Activated CD4-positive, alpha-beta memory T cell treated with anti-CD3 and anti-CD28 coated beads, Interleukin-2, amount 10 ng/mL, durations not matched to agents 7 days and 5 days (primary cell): ENCODE measurements around the gene BCKDK. TPM values are rescaled to one million over a fixed set of nuclear protein-coding genes. Genes with fewer than 3 reads are reported as not detected.

ENCODE experiments used
- CTCF ChIA-PET: fragments of 350-600 bp; sonication (Branson Sonifier 250); formaldehyde crosslinking; loops from one replicate; lab custom pipeline; 2021; ENCODE audit warnings: antibody characterized with exemption, inconsistent platforms; lab: Charles Lee
- POLR2A ChIA-PET: fragments of 350-600 bp; sonication (Branson Sonifier 250); formaldehyde crosslinking; loops from one replicate; lab custom pipeline; 2021; ENCODE audit warnings: antibody characterized with exemption; lab: Charles Lee
- DNase-seq: peaks from one replicate; pipeline ENCODE4 v3.0.0-alpha.2; 2020
- H3K27ac Mint-ChIP-seq: one replicate; pipeline ENCODE4 v1.8.0; 2021; ENCODE audit warnings: mild to moderate bottlenecking, mixed read lengths
- H3K27me3 Mint-ChIP-seq: one replicate; pipeline ENCODE4 v1.8.0; 2021; ENCODE audit warnings: mixed read lengths
- H3K36me3 Mint-ChIP-seq: one replicate; pipeline ENCODE4 v1.8.0; 2021; ENCODE audit warnings: low read depth, mixed read lengths
- H3K4me1 Mint-ChIP-seq: one replicate; pipeline ENCODE4 v1.8.0; 2021; ENCODE audit warnings: mixed read lengths
- H3K4me3 Mint-ChIP-seq: one replicate; pipeline ENCODE4 v1.8.0; 2021; ENCODE audit warnings: mild to moderate bottlenecking, mixed read lengths
- H3K9me3 Mint-ChIP-seq: one replicate; pipeline ENCODE4 v1.8.0; 2021; ENCODE audit warnings: mixed read lengths
- total RNA-seq, 2 experiments: library from RNA; stranded (reverse); gene quantifications; one replicate each; pipeline ENCODE4 v1.2.3, GENCODE V29; 2021

Gene BCKDK
- total RNA-seq, 2 experiments from 2014 or later = 32.9 to 34.4 TPM

DNA sequence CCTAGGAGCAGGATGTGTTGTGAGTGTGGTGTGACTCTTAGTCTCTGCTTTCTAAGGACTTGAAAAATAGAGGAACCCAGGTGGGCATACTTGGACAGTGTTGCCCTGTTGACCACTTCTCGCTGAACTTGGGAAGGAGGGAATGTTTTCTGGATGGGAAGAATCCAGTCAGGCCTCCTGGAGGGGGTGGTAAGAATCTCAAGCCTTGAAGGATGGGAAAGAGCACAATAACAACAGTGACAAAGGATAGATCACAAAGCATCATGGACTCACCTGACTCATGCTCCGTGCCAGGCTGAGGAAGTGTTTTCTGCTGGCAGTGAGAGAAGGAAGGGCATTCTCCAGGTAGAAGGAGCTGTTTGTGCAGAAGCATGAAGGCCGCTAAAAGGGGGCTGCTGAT is 17.7 kb downstream of the BCKDK start:
- CTCF ChIA-PET = interaction anchor here (1.4 to 1.6 kb wide), 2 partner anchors 11 to 141 kb away, joined by 3 to 4 read pairs; no protein-coding TSS in a partner anchor
- no peak overlapping the region for H3K4me3 Mint-ChIP-seq
- POLR2A ChIA-PET = no interaction called here

DNA sequence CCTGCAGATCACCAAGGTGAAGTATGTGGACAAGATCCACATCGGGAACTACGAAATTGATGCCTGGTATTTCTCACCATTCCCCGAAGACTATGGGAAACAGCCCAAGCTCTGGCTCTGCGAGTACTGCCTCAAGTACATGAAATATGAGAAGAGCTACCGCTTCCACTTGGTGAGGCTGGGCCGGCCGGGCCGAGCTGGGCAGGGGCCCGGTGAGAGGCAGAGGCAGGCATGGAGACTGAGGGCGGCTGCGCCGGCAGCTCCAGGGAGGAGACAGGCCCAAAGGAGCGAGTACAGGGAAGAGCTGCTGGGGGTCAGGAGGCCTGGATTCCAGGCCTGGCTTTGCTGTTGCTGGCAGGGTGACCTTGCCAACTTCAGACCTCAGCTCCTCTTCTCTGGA is 19.0 kb downstream of the BCKDK start:
- Mint-ChIP-seq H3K4me1 (peaks cover 1% of the 10 kb centered on the region), H3K9me3 (no peaks in the 10 kb centered on the region), H3K4me3 (no peak overlapping the region), H3K27ac (no peak overlapping the region), H3K27me3 (no peaks in the 10 kb centered on the region), H3K36me3 (peaks cover 16% of the 10 kb centered on the region)
- DNase-seq = no peak
- ChIA-PET POLR2A (interaction anchor here (1.1 kb wide), 2 partner anchors 10 to 15 kb away, joined by 3 to 4 read pairs; partner anchors contain the start of gene KAT8), CTCF (interaction anchor here (0.9 to 1.6 kb wide), 2 partner anchors 15 to 143 kb away, joined by 3 to 4 read pairs; no protein-coding TSS in a partner anchor)

More for the DNA sequence above, 17.7 kb downstream of the BCKDK start:
- Mint-ChIP-seq H3K27me3 (no peaks in the 10 kb centered on the region), H3K36me3 (peaks cover 22% of the 10 kb centered on the region), H3K4me1 (peaks cover 1% of the 10 kb centered on the region), H3K9me3 (no peaks in the 10 kb centered on the region), H3K27ac (no peak overlapping the region)
- no peak for DNase-seq

DNA sequence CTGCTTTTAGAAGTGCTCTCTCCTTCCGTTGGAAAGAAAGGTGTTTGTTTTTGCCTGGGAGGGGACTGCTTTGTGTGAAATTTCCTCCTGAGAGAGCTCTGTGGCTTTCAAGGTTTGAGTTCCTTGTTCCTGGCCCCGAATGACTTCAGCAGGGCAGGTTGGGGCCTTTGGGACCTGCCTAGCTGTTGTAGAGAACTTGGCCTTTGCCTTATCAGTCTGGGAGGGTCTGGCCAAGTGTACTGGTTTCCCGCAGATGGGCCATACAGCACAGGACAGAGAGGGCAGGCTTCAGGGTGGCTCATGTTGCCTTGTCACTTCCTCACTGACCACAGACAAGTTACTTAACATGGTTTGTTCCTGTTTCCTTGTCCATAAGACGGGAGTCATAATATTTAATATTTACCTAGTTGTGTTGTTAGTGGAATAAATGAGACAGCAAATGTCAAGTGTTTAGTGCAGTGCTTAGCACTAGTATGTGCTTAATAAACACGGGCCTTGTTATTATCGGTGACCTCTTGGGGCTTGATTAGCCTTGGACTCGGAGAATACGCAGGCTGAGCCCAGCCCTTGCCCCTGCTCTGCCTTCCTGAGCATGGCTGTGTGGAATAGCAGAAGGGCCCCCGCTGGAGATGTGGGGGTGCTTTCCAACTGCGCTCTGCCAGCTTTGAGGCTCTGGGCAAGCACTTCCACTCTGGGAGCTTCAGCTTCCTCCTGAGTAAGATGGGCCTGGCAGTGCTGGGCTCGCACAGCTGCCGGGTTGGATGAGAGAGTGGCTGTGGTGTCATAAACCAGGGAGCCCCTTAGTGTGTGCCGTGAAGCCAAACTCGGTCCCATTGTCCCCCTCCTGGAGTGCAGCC is 20.8 kb downstream of the BCKDK start:
- H3K27ac Mint-ChIP-seq = peak overlapping the region; percentile 58
- no peak overlapping the region for H3K4me3 Mint-ChIP-seq
- ChIA-PET POLR2A (interaction anchor here (1.9 to 2.0 kb wide), 2 partner anchors 11 to 13 kb away, joined by 4 to 7 read pairs; partner anchors contain the start of gene KAT8), CTCF (interaction anchor here (1.3 to 1.8 kb wide), 2 partner anchors 12 to 13 kb away, joined by 4 to 11 read pairs; partner anchors contain the start of gene KAT8)
- no peaks in the 10 kb centered on the region for H3K27me3 Mint-ChIP-seq
- no peak for DNase-seq
- peaks cover 14% of the 10 kb centered on the region for H3K36me3 Mint-ChIP-seq
- no peaks in the 10 kb centered on the region for H3K9me3 Mint-ChIP-seq
- peaks cover 1% of the 10 kb centered on the region for H3K4me1 Mint-ChIP-seq

DNA sequence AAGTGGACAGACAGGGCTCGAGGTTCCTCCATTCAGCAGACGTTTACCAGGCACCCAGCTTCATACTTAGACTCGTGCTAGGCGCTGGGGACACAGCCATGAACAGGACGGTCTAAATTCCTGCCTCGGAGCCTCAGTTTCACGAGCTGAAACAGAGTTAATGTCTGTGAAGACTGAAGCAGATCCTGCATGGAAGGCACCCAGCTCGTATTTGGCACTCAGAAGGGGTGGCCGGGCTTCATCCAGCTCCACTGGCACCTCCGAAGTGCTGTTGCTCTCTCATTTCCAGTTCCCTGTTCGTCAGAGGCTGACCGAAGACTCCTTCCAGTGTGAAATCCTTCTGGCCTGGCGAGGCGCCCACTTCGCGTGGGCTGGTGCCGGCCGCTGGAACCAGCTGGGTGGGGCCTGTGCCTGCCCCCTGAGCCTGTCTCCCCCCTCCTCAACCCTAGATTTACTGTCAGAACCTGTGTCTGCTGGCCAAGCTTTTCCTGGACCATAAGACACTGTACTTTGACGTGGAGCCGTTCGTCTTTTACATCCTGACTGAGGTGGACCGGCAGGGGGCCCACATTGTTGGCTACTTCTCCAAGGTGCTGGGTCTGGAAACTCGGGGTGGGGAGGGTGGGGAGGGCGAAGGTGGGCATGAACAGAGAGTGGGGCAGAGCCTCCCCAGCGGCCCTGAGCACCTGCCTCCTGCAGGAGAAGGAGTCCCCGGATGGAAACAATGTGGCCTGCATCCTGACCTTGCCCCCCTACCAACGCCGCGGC is 21.6 kb downstream of the BCKDK start:
- POLR2A ChIA-PET = interaction anchor here (1.9 to 2.0 kb wide), 2 partner anchors 12 kb away, joined by 4 to 7 read pairs; partner anchors contain the start of gene KAT8
- Mint-ChIP-seq H3K4me1 (peaks cover 1% of the 10 kb centered on the region), H3K36me3 (peaks cover 13% of the 10 kb centered on the region), H3K27me3 (no peaks in the 10 kb centered on the region), H3K4me3 (no peak overlapping the region), H3K9me3 (no peaks in the 10 kb centered on the region), H3K27ac (no peak overlapping the region)
- no peak for DNase-seq
- CTCF ChIA-PET = interaction anchor here (1.3 to 1.8 kb wide), 2 partner anchors 12 to 13 kb away, joined by 4 to 11 read pairs; partner anchors contain the start of gene KAT8

DNA sequence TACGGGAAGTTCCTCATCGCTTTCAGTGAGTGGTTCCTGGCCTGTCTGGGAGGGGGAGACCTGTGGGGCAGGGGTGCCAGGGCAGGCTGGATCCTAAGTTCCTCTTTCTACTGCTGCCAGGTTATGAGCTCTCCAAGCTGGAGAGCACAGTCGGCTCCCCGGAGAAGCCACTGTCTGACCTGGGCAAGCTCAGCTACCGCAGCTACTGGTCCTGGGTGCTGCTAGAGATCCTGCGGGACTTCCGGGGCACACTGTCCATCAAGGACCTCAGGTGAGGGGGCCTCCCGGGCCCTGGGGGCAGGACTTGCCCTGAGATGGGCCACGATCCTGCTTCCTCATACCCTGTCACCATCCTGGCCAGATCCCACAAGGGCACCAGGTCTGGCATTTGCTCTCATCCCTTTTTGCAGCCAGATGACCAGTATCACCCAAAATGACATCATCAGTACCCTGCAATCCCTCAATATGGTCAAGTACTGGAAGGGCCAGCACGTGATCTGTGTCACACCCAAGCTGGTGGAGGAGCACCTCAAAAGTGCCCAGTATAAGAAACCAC is 22.2 kb downstream of the BCKDK start:
- CTCF ChIA-PET = interaction anchor here (1.3 kb wide), 1 partner anchor 13 kb away, joined by 4 read pairs; the partner anchor contains the start of gene KAT8
- H3K27ac Mint-ChIP-seq = no peak overlapping the region

DNA sequence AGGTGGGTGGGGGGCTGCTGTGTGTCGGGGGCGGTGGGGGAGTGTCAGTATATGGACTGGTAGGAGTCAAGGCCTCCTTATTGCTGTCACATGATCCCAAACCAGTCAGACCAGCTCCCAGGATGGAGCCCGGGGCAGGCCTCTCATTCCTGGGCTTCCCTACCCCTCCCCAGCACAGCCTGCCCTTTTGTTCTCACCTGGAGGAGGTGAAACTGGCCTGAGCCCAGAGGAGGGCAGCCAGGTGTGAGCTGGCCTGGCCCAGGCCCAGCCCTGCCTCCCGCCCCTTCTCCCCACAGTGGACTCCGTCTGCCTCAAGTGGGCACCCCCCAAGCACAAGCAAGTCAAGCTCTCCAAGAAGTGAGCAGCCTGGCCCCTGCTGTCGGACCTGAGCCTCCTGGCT is 22.7 kb downstream of the BCKDK start:
- Mint-ChIP-seq H3K27ac (no peak overlapping the region), H3K36me3 (peaks cover 10% of the 10 kb centered on the region), H3K4me1 (peaks cover 1% of the 10 kb centered on the region), H3K4me3 (no peak overlapping the region), H3K9me3 (no peaks in the 10 kb centered on the region), H3K27me3 (no peaks in the 10 kb centered on the region)
- ChIA-PET POLR2A (interaction anchor here (1.7 to 2.0 kb wide), 3 partner anchors 11 to 49 kb away, joined by 4 to 7 read pairs (median 6); partner anchors contain the start of genes FUS and KAT8), CTCF (no interaction called here)
- no peak for DNase-seq

More for the DNA sequence above, 22.2 kb downstream of the BCKDK start:
- Mint-ChIP-seq H3K36me3 (peaks cover 13% of the 10 kb centered on the region), H3K9me3 (no peaks in the 10 kb centered on the region), H3K4me3 (no peak overlapping the region), H3K27me3 (no peaks in the 10 kb centered on the region), H3K4me1 (peaks cover 1% of the 10 kb centered on the region)
- POLR2A ChIA-PET = interaction anchor here (1.7 to 2.0 kb wide), 3 partner anchors 11 to 50 kb away, joined by 4 to 7 read pairs (median 6); partner anchors contain the start of genes FUS and KAT8
- no peak for DNase-seq

DNA sequence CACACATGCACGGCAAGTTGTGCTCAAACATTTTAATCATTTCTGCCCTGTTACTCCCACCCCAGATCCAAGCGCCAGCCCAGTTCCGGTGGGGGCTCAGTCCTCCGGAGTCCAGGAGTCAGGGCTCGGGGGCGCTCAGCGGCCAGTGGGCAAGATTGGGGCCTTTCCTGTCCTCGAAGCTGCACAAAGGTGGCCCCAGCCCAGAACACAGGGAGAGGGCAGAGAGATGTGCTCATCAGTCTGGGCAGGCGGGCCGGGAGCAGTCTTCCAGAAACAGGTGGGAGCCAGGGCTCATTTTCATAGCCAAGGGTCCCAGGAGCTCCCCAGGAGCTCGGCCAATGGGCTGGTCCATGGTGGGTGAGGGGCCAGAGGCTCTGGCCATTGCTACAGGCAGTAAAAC is 23.2 kb downstream of the BCKDK start:
- POLR2A ChIA-PET = interaction anchor here (1.7 kb wide), 2 partner anchors 13 to 49 kb away, joined by 4 to 6 read pairs; partner anchors contain the start of genes FUS and KAT8
- no peak for DNase-seq
- H3K27ac Mint-ChIP-seq = no peak overlapping the region
- H3K4me3 Mint-ChIP-seq = no peak overlapping the region
- CTCF ChIA-PET = interaction anchor here (0.6 kb wide), 1 partner anchor 10 kb away, joined by 3 read pairs; no protein-coding TSS in a partner anchor
- no peaks in the 10 kb centered on the region for H3K27me3 Mint-ChIP-seq
- peaks cover 1% of the 10 kb centered on the region for H3K4me1 Mint-ChIP-seq
- H3K9me3 Mint-ChIP-seq = no peaks in the 10 kb centered on the region
- H3K36me3 Mint-ChIP-seq = peaks cover 5% of the 10 kb centered on the region

DNA sequence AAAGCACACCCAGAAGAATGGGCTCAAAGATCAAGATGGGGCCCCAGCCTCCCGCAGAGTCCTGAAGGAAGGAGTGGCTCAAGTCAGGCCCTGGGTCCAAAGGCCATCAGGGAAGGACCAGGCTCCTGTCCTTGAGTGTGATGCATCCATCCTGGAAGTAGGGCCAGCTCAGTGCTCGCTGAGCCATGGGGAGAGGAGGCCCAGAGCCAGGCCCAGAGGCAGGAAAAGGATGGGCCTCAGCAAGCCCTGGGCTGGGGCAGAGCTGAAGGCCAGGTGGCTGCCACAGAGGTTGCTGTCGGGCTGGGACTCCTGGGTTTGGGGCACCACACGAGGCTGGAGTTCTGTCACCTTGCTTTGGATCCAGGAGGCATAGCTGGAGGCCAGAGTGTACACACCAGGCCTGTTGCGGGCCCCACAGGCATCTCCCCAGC is 23.7 kb downstream of the BCKDK start:
- Mint-ChIP-seq H3K4me3 (no peak overlapping the region), H3K4me1 (peaks cover 1% of the 10 kb centered on the region), H3K27ac (no peak overlapping the region), H3K9me3 (no peaks in the 10 kb centered on the region), H3K36me3 (peaks cover 5% of the 10 kb centered on the region), H3K27me3 (no peaks in the 10 kb centered on the region)
- POLR2A ChIA-PET = interaction anchor here (1.7 kb wide), 2 partner anchors 14 to 48 kb away, joined by 4 to 6 read pairs; partner anchors contain the start of genes FUS and KAT8
- no peak for DNase-seq
- CTCF ChIA-PET = interaction anchor here (0.6 to 1.6 kb wide), 2 partner anchors 10 kb away, joined by 3 to 7 read pairs; no protein-coding TSS in a partner anchor

DNA sequence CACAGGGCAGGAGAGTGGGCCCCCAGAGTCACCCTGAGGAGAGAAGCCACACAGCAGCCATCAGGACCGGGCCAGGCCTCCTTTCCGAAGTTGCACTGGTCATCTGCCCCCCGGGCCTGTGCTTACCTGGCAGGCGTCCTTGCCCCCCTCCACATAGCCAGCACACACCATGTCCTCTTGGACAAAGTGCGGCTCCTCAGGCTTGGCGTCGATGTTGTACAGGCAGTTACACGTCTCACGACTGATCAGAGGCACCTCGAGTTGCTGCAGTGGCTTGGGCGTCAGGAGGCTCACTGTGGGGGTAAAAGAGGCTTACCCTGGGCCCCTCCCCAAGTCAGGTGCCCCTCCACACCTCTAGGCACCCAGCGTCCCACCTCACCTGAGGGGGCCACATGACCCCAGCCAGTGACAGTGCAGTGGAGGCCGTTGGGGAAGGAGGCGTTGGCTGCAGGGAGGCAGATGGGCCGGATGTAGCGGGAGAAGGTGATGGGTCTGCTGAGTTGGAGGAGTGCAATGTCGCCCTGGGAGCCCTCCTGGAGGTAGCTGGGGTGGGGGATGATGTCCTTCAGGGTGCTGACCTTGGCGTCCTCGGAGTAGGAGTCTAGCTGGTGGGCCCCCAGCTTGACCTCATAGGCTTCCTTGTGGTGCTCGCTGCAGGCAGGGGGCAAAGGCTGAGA is 24.3 kb downstream of the BCKDK start:
- no peak overlapping the region for H3K4me3 Mint-ChIP-seq
- no peaks in the 10 kb centered on the region for H3K27me3 Mint-ChIP-seq
- peaks cover 1% of the 10 kb centered on the region for H3K4me1 Mint-ChIP-seq
- DNase-seq = no peak
- no peaks in the 10 kb centered on the region for H3K9me3 Mint-ChIP-seq
- ChIA-PET CTCF (interaction anchor here (1.6 kb wide), 1 partner anchor 10 kb away, joined by 7 read pairs; no protein-coding TSS in a partner anchor), POLR2A (interaction anchor here (1.2 kb wide), 1 partner anchor 15 kb away, joined by 4 read pairs; the partner anchor contains the start of gene KAT8)
- peaks cover 5% of the 10 kb centered on the region for H3K36me3 Mint-ChIP-seq
- H3K27ac Mint-ChIP-seq = no peak overlapping the region

DNA sequence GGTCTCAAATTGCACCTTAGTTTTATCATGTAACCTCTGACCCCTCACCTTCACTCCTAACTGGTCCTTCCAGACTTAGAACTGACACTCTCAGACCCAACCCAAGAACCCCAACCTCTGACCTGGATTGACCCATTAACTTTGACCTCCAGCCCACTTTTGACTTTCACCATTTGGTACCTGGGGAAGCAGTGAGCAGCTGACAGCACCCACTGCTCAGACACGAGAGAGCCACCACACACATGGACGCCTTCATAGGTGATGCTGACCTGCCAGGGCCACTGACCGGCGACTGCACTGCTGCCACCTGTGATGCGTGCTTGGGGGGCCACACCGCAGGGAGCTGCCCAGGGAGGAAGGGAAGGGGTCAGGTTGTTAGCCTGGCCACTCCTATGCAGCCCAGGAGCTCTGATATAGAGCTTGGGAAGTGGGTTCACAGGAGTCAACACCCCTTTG is 24.9 kb downstream of the BCKDK start:
- Mint-ChIP-seq H3K36me3 (peaks cover 5% of the 10 kb centered on the region), H3K27me3 (no peaks in the 10 kb centered on the region), H3K27ac (no peak overlapping the region), H3K4me1 (peaks cover 1% of the 10 kb centered on the region), H3K4me3 (no peak overlapping the region), H3K9me3 (no peaks in the 10 kb centered on the region)
- CTCF ChIA-PET = interaction anchor here (1.6 kb wide), 1 partner anchor 9 kb away, joined by 7 read pairs; no protein-coding TSS in a partner anchor
- no peak for DNase-seq
- POLR2A ChIA-PET = interaction anchor here (1.2 to 1.4 kb wide), 2 partner anchors 9 to 15 kb away, joined by 4 to 5 read pairs; partner anchors contain the start of gene KAT8

DNA sequence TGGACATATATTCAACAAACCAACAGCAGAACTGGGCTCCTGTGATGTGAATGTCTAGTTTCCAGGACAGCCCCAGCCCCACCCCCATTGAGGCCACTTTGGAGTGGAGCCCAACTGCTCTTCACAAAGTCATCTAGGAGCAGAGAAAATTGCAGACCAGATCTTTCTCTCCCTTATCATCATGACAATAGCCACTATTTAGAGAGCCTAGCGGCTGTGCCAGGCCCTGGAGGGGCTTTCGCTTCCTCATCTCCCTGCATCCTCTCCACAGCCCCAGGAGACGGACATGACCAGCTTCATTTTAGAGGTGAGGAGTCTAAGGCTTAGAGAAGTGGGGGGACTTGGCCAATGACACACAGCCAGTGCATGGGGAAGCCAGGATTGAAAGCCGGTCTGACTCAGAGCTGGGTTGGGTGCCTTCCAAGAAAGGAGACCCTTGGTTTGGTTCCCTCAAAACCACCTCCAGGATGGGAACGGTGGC is 25.9 kb downstream of the BCKDK start:
- no peaks in the 10 kb centered on the region for H3K4me1 Mint-ChIP-seq
- ChIA-PET CTCF (no interaction called here), POLR2A (interaction anchor here (1.4 kb wide), 2 partner anchors 8 to 12 kb away, joined by 3 to 5 read pairs; no protein-coding TSS in a partner anchor)
- H3K9me3 Mint-ChIP-seq = no peaks in the 10 kb centered on the region
- no peak for DNase-seq
- no peak overlapping the region for H3K4me3 Mint-ChIP-seq
- H3K27ac Mint-ChIP-seq = no peak overlapping the region
- H3K36me3 Mint-ChIP-seq = peaks cover 5% of the 10 kb centered on the region
- H3K27me3 Mint-ChIP-seq = no peaks in the 10 kb centered on the region
